Neural crest cell (in vitro differentiated cells): ENCODE data around the gene OR2V2. TPM values are rescaled to one million over a fixed set of nuclear protein-coding genes. Genes with fewer than 3 reads are reported as not detected.

ENCODE experiments used
- DNase-seq: peaks from one replicate; pipeline ENCODE4 v3.0.0; 2021; ENCODE audit warnings: low read depth, mixed read lengths, low spot score
- H3K27ac Mint-ChIP-seq: one replicate; pipeline ENCODE4 v1.8.0; 2021; ENCODE audit warnings: mild to moderate bottlenecking, mixed read lengths; ENCODE audit not compliant: unreplicated experiment
- H3K27me3 Mint-ChIP-seq: 2 replicates; pipeline ENCODE4 v1.8.0; 2021; ENCODE audit warnings: low read depth, mild to moderate bottlenecking, mixed read lengths
- H3K36me3 Mint-ChIP-seq: 2 replicates; pipeline ENCODE4 v1.8.0; 2021; ENCODE audit warnings: low read depth, mild to moderate bottlenecking, mixed read lengths
- H3K4me1 Mint-ChIP-seq: 2 replicates; pipeline ENCODE4 v1.8.0; 2021; ENCODE audit warnings: mixed read lengths
- H3K4me3 Mint-ChIP-seq: one replicate; pipeline ENCODE4 v1.8.0; 2021; ENCODE audit warnings: mild to moderate bottlenecking, mixed read lengths
- H3K9me3 Mint-ChIP-seq: 2 replicates; pipeline ENCODE4 v1.8.0; 2021; ENCODE audit warnings: mixed read lengths
- CTCF ChIP-seq: fragments of 200-600 bp; sonication (generic); conservative IDR thresholded peaks from 2 replicates; pipeline ENCODE4 v1.5.0; 2021; ENCODE audit warnings: antibody characterized with exemption, mild to moderate bottlenecking
- total RNA-seq: library from RNA; stranded (reverse); gene quantifications from 2 replicates; pipeline ENCODE4 v1.2.1, GENCODE V29; 2021

OR2V2 gene
- total RNA-seq, 1 donor from 2014 or later, result not detected

- TF ChIP-seq CTCF, result no peak
- H3K27ac Mint-ChIP-seq, result peak overlapping the region; percentile 52
- H3K4me1 Mint-ChIP-seq, result peaks cover 29% of the 10 kb centered on the region
- H3K36me3 Mint-ChIP-seq, result peaks cover 17% of the 10 kb centered on the region
- H3K4me3 Mint-ChIP-seq, result peak overlapping the region; percentile 99
- peaks cover 73% of the 10 kb centered on the region for H3K27me3 Mint-ChIP-seq
- H3K9me3 Mint-ChIP-seq, result peaks cover 6% of the 10 kb centered on the region
- peak; percentile 20 for DNase-seq
Measured at GRCh38 chr5:181205761-181206649, 58.6 kb downstream of the OR2V2 start.

- H3K4me3 Mint-ChIP-seq, result peak overlapping the region; percentile 99
- H3K36me3 Mint-ChIP-seq, result peaks cover 17% of the 10 kb centered on the region
- peaks cover 72% of the 10 kb centered on the region for H3K27me3 Mint-ChIP-seq
- TF ChIP-seq CTCF, result no peak
- peak overlapping the region; percentile 95 for H3K27ac Mint-ChIP-seq
- peaks cover 6% of the 10 kb centered on the region for H3K9me3 Mint-ChIP-seq
- peak; percentile 77 for DNase-seq
- H3K4me1 Mint-ChIP-seq, result peaks cover 29% of the 10 kb centered on the region
Measured at GRCh38 chr5:181207214-181207959, 60.0 kb downstream of the OR2V2 start.

- no peak for DNase-seq
- H3K27ac Mint-ChIP-seq, result no peak overlapping the region
- no peak for TF ChIP-seq CTCF
- H3K4me3 Mint-ChIP-seq, result peak overlapping the region; percentile 99
- peaks cover 17% of the 10 kb centered on the region for H3K36me3 Mint-ChIP-seq
- H3K4me1 Mint-ChIP-seq, result peaks cover 29% of the 10 kb centered on the region
- peaks cover 72% of the 10 kb centered on the region for H3K27me3 Mint-ChIP-seq
- peaks cover 6% of the 10 kb centered on the region for H3K9me3 Mint-ChIP-seq
Measured at GRCh38 chr5:181207960-181208253, 60.5 kb downstream of the OR2V2 start.

Other genes with a start within 250 kb of the OR2V2 start
- not detected in 2 replicates for gene BTNL8, start 248.4 kb upstream of the OR2V2 start, total RNA-seq
- gene BTNL3, start 158.7 kb upstream of the OR2V2 start, total RNA-seq, result not detected in 2 replicates
- gene BTNL9, start 107.3 kb upstream of the OR2V2 start, total RNA-seq, result not detected in 2 replicates
- not detected in 2 replicates for gene OR2V1, start 16.4 kb upstream of the OR2V2 start, total RNA-seq
- gene TRIM7, start 57.6 kb downstream of the OR2V2 start, total RNA-seq, result not detected in 2 replicates
- 34.5 and 39.1 TPM in 2 replicates for gene TRIM41, start 75.7 kb downstream of the OR2V2 start, total RNA-seq
- 2,359 and 2,449 TPM in 2 replicates for gene RACK1, start 96.3 kb downstream of the OR2V2 start, total RNA-seq
- gene TRIM52, start 113.6 kb downstream of the OR2V2 start, total RNA-seq, result 9.0 TPM in 2 replicates
- not detected in 2 replicates for gene OR4F3, start 219.7 kb downstream of the OR2V2 start, total RNA-seq